Breast epithelium (tissue), 4 donors: Measurements from ENCODE around the gene ITIH6. TPM values are rescaled to one million over a fixed set of nuclear protein-coding genes. Genes with fewer than 3 reads are reported as not detected.
"Not testable (repeated sequence)": the region's sequence is repeated elsewhere in the genome, so short reads cannot be mapped to it uniquely, and the experiment has no call there.

Experiments
- DNase-seq, 2 donors: peaks; one replicate each; pipeline ENCODE4 v3.0.0-alpha.2; 2019; ENCODE audit warnings: low spot score in 2 of 2
- H3K27ac ChIP-seq, 2 donors: fragments of 200-600 bp; sonication (generic) in 1 of 2; one replicate each; pipeline ENCODE4 v1.5.1; 2016 to 2019; ENCODE audit warnings: mild to moderate bottlenecking in 1 of 2
- H3K27me3 ChIP-seq, 2 donors: fragments of 200-600 bp; sonication (generic) in 1 of 2; one replicate each; pipeline versions ENCODE4 v1.5.1 to v1.6.0; 2017 to 2019; ENCODE audit warnings: control low read depth in 1 of 2, mild to moderate bottlenecking in 1 of 2
- H3K36me3 ChIP-seq: fragments of 200-600 bp; one replicate; pipeline ENCODE4 v1.5.1; 2019
- H3K4me1 ChIP-seq, 2 donors: fragments of 200-600 bp; sonication (generic); one replicate each; pipeline ENCODE4 v1.5.1; 2016 to 2019; ENCODE audit warnings: control low read depth in 1 of 2
- H3K4me3 ChIP-seq, 3 donors: fragments of 200-600 bp; sonication (generic); 1 replicate in 2 of 3; 2 replicates in 1 of 3; pipeline ENCODE4 v1.5.1; 2016 to 2019; ENCODE audit warnings: mild to moderate bottlenecking in 3 of 3, moderate library complexity in 2 of 3
- H3K9me3 ChIP-seq, 2 donors: fragments of 200-600 bp; sonication (generic) in 1 of 2; one replicate each; pipeline ENCODE4 v1.5.1; 2016 to 2019; ENCODE audit warnings: control low read depth in 1 of 2
- CTCF ChIP-seq, 3 donors: fragments of 450-650 bp; IDR thresholded peaks; one replicate each; pipeline ENCODE4 v1.5.1; 2016 to 2017; ENCODE audit warnings: antibody characterized with exemption in 3 of 3, mild to moderate bottlenecking in 3 of 3, moderate library complexity in 3 of 3
- POLR2A ChIP-seq: fragments of 450-650 bp; IDR thresholded peaks from one replicate; pipeline ENCODE4 v1.6.1; 2016; ENCODE audit warnings: antibody characterized with exemption, mild to moderate bottlenecking, moderate library complexity
- POLR2AphosphoS5 ChIP-seq, 3 donors: sonication (generic); formaldehyde crosslinking; IDR thresholded peaks; one replicate each; pipeline ENCODE4 v1.6.1; 2017; ENCODE audit warnings: antibody characterized with exemption in 3 of 3
- intact Hi-C: fragments of 100-400 bp; cut with DNase I; formaldehyde crosslinking; loops from one replicate; pipeline ENCODE4 v1.15.1; 2023; ENCODE audit warnings: low total_unique reads
- total RNA-seq, 3 donors: library from RNA; depleted of rRNA; stranded (reverse); fragments of >200 nt; gene quantifications; one replicate each; pipeline ENCODE4 v1.1.0, GENCODE V29; 2016

ITIH6 gene
- total RNA-seq, 3 donors from 2014 or later = 1.3 to 2.3 TPM; not detected in 1

DNA sequence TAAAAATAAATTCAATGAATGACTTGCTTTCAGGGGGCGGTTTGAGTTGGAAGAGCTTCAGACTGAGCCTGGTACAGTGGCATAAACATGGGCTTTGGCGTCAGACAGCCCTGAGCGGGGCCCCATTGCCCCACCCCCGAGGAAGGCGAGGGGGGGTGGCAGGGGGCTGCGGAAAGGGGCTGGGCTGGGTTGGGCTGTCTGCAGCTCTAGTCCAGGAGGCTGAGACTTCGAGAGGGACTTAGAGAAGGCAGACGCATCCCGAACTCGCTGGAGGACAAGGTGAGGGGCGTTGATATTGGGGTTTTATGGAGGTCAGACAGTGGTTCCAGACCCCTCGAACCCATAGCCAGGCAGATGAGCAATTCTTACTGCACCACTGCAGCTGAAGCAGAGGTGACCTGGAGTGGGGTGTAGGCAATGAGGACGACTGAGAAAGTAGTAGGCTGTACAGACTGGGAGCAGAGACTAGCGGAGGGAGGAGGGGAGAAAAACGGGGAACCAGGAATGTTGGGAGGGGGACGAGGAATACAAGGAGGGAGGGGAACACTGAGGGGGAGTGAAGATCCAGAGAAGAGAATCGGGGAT, 9.6 kb upstream of the ITIH6 start, which contains the start of gene MAGED2:
MAGED2 (plus strand) TSS at position 222 of the 585 bp plus-strand sequence. CDS start 1,587 bp downstream, outside the sequence.
- peaks cover 0 to 5% of the 10 kb centered on the region in 2 donors for H3K4me1 ChIP-seq
- TF ChIP-seq POLR2A (peak; percentile 20), POLR2AphosphoS5 (IDR thresholded peaks at IDR 0.05) (no peak)
- no peak for DNase-seq
- H3K9me3 ChIP-seq = no peaks in the 10 kb centered on the region
- intact Hi-C loops = no loop called here
- peak within 1 kb of the TSS; percentile 92 to 96 for H3K27ac ChIP-seq
- peak within 1 kb of the TSS; percentile 62 to 77 (median 65) for H3K4me3 ChIP-seq
- H3K27me3 ChIP-seq = peaks cover 0 to 16% of the 10 kb centered on the region in 2 donors
- H3K36me3 ChIP-seq = no peaks in the 10 kb centered on the region

GRCh38 chrX:54799046-54799445, 991 bp upstream of the ITIH6 start:
- Histone ChIP-seq H3K27me3 (peaks cover 0 to 18% of the 10 kb centered on the region in 2 donors), H3K36me3 (no peaks in the 10 kb centered on the region), H3K9me3 (no peaks in the 10 kb centered on the region), H3K4me3 (no peak overlapping the region), H3K27ac (no peak overlapping the region), H3K4me1 (no peaks in the 10 kb centered on the region)
- TF ChIP-seq CTCF (IDR thresholded peaks at IDR 0.05) (no peak), POLR2AphosphoS5 (IDR thresholded peaks at IDR 0.05) (no peak), POLR2A (no peak)
- intact Hi-C loops = no loop called here
- no peak for DNase-seq

GRCh38 chrX:54794795-54795194, 3.3 kb downstream of the ITIH6 start:
- Histone ChIP-seq H3K27ac (peak overlapping the region in 1 of 2 donors; percentile 55), H3K9me3 (no peaks in the 10 kb centered on the region), H3K4me1 (no peaks in the 10 kb centered on the region), H3K27me3 (peaks cover 0 to 28% of the 10 kb centered on the region in 2 donors), H3K36me3 (no peaks in the 10 kb centered on the region), H3K4me3 (no peak overlapping the region)
- DNase-seq = no peak
- TF ChIP-seq POLR2AphosphoS5 (IDR thresholded peaks at IDR 0.05) (no peak), CTCF (IDR thresholded peaks at IDR 0.05) (no peak), POLR2A (no peak)
- intact Hi-C loops = no loop called here

GRCh38 chrX:54794028-54794427, 4.0 kb downstream of the ITIH6 start:
- Histone ChIP-seq H3K27ac (peak overlapping the region in 1 of 2 donors; percentile 55), H3K4me1 (no peaks in the 10 kb centered on the region), H3K4me3 (no peak overlapping the region), H3K9me3 (no peaks in the 10 kb centered on the region), H3K27me3 (peaks cover 0 to 23% of the 10 kb centered on the region in 2 donors), H3K36me3 (no peaks in the 10 kb centered on the region)
- intact Hi-C loops = no loop called here
- no peak for DNase-seq
- TF ChIP-seq POLR2A = no peak
- no peak for TF ChIP-seq CTCF (IDR thresholded peaks at IDR 0.05)
- no peak for TF ChIP-seq POLR2AphosphoS5 (IDR thresholded peaks at IDR 0.05)

- H3K9me3 ChIP-seq, DNase-seq, intact Hi-C loops: not testable (repeated sequence)
Observed at GRCh38 chrX:54789405-54789804, 8.7 kb downstream of the ITIH6 start.

DNA sequence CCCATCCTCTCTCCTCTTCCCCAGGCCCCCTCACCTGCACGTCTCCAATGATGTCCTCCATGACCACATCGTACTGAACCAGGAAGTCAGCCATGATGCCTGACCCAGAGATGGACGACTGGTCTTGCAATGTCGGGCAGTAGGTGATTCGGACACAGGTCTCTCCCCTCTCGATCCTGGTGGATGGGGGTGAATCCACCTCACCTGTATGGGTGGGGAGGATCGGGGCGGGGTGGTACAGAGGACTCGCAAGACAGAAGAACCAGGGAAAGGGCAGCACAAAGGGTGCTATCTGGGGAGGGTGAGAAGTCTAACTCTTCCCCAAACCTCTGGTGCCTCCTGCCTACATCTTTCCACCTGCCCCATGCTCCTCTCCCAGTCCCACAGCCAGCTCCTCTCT, 9.6 kb downstream of the ITIH6 start:
- Histone ChIP-seq H3K27ac (peak overlapping the region in 1 of 2 donors; percentile 61), H3K4me1 (no peaks in the 10 kb centered on the region), H3K4me3 (no peak overlapping the region), H3K36me3 (no peaks in the 10 kb centered on the region), H3K27me3 (peaks cover 0 to 14% of the 10 kb centered on the region in 2 donors), H3K9me3 (no peaks in the 10 kb centered on the region)
- intact Hi-C loops = no loop called here
- TF ChIP-seq CTCF (IDR thresholded peaks at IDR 0.05) = no peak
- no peak for TF ChIP-seq POLR2A
- TF ChIP-seq POLR2AphosphoS5 (IDR thresholded peaks at IDR 0.05) = no peak
- no peak for DNase-seq

More at GRCh38 chrX:54789405-54789804, 8.7 kb downstream of the ITIH6 start:
- not testable (repeated sequence) for H3K4me1 ChIP-seq, H3K27ac ChIP-seq, H3K4me3 ChIP-seq, H3K36me3 ChIP-seq
- H3K27me3 ChIP-seq = peaks cover 0 to 14% of the 10 kb centered on the region in 2 donors
